ENCODE data around the gene PRIMA1.

Gene PRIMA1

DNA sequence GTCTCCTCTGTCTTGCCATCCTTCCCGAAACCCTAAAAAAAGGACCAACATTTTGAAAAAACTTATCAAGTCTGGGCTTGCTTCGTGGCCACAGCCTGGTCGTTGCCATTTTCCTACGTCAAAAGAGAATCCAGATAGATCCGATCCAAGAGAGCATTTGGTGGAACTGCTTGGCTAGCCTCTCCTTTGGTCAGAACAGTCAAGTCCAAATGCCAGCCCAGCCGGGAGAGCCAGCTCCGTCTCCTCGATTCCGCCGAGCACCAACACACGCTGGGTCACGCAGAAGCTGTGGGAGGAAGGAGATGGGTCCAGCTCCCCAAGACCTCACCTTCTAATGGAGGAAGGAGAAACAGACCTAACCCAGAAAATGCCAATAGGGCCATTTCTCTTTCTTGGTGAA lies 9.3 kb upstream of the PRIMA1 start:
- intact Hi-C loops (cut with DNase I), result no loop called here
- no peak for DNase-seq

DNA sequence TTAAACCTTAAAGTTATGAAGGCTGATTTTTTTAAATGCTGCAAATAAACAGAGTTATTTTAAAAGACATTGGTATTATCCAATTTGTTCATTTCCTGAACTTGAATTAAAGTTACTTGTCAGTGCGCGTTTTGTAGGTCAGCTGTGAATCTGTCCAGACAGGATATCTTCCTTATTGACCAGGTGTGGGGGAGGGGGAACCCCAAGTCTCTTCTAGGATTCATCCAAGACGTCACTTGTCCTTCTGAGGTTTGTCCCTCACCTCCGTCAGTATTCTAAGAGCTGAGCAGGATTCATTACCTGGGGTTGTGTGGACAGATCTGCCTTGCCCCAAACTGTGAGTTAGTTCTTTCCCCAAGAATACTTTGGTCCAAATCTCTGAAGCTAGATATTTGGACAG lies 8.8 kb upstream of the PRIMA1 start:
- intact Hi-C loops (cut with DNase I), result no loop called here
- DNase-seq, result no peak

DNA sequence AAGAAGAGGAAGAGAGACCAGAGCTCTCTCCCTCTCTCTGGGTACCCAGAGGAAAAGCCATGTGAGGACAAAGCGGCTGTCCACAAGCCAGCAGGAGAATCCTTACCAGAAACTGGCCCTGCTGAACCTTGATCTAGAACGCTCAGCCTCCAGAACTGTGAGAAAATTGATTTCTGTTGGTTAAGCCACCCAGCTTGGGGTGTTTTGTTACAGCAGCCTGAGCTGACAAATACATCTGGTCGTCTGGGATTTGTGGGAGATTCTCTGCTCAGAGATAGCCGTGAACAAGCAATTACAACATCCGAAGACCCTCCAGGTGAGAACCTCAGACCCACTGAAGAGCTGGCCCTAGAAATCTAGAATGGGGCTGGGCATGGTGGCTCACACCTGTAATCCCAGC lies 6.5 kb upstream of the PRIMA1 start:
- intact Hi-C loops (cut with DNase I), result no loop called here
- no peak for DNase-seq

DNA sequence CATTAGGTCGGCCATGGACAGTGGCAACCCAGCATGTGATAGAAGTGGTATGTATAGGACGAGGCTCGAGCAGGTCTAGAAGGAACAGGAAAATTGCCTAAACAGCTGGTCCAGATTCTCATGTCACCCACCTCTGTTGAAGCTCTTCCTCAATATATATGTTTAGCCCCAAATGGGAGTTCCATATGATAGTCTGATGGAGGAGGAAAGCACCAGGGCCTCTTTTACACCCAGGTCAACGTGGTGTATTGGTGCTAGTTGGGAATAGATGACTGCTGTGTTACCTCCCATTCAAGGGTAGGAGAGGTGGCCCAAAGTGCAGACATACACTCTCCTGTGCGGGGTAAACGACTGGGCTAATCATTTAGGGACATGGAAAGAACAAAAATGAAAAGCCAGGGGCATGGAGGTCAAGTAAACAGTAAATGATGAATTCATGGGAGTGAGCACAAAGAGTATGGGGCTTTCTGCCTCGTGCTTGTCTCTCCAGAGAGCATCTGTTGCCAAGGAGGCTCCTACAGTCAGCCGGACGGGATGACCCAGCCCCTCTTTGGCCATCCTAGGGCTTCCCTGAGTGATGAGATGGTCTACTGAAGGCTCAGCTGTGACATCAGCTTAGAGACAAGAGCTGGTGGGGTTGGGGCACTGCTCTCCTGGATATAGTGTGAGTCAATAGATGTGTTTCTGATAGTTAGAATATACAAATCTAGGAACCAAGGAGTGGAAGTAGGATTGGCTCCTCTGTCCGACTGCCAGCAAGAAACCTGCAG lies 5.5 kb upstream of the PRIMA1 start:
- intact Hi-C loops (cut with DNase I), result no loop called here
- no peak for DNase-seq

GRCh38 chr14:93792391-93792790 lies 4.1 kb upstream of the PRIMA1 start:
- no peak for DNase-seq
- intact Hi-C loops (cut with DNase I), result no loop called here

DNA sequence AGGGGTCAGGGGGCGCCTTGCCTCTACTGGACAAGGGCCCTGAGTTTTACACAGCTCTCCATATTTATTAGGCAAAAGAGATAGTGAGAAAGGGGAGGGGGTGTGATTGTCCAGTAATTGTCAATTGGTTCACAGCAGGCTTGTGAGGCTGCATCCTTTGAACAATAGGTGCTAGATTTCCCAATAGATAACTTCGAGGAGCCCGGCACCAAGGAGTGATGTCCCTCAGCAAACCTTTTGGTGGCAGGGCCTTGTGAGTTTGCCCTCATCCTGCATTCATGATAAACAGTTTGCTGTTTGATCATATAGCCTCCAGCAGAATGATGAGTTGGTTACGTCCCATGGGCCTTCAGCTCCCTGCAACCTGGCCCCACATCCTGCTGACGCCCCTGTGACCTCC lies 2.7 kb upstream of the PRIMA1 start:
- peak in 1 of 10 donors; percentile 20 for DNase-seq
- intact Hi-C loops (cut with DNase I), result no loop called here

DNA sequence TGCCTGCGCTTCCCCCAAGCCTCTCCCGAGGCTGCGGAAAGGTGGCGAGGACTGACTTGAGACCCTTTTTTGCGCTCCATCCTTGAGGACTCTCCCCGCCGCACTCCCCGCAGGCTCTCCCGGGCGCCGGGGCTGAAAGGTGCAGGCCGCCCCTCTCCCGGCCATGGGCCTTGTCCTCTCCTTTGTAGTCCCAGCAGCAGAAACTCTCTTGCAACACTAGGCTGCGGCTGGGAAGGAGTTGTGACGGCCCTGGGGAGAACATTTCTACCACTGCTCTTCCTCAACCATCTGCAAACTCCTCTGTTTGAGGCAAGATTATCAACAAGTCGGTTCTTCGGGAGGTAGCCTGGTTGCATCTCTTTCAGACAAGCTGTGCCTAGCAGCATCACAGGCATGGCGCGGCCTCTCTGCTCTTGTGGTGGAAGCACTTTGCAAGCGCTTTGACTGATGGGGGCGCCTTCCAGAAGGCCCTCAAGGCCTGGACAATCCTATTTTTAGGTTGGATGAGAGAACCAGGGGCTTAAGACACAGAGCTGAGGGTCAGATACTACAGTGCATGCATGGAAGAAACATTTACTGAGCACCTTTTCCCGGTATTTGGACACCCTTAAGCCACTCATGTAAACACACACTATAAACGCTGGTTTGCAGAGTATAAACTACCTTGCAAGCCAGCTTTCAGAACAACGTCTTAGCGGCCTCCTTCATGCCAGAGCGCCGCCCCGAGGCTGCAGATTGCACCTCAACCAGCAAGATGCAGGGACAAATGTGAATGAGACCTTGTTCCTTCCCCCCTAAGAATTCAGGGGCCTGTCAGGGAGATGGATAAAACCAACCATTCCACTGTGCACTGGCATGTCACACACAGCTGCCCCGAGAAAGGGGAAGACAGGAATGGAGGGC lies 1.2 kb upstream of the PRIMA1 start:
- peak in 1 of 10 donors; percentile 85 for DNase-seq
- intact Hi-C loops (cut with DNase I), result loop anchor here (1.0 to 5.0 kb wide), 2 partner anchors 103 to 133 kb away; no protein-coding TSS in a partner anchor

DNA sequence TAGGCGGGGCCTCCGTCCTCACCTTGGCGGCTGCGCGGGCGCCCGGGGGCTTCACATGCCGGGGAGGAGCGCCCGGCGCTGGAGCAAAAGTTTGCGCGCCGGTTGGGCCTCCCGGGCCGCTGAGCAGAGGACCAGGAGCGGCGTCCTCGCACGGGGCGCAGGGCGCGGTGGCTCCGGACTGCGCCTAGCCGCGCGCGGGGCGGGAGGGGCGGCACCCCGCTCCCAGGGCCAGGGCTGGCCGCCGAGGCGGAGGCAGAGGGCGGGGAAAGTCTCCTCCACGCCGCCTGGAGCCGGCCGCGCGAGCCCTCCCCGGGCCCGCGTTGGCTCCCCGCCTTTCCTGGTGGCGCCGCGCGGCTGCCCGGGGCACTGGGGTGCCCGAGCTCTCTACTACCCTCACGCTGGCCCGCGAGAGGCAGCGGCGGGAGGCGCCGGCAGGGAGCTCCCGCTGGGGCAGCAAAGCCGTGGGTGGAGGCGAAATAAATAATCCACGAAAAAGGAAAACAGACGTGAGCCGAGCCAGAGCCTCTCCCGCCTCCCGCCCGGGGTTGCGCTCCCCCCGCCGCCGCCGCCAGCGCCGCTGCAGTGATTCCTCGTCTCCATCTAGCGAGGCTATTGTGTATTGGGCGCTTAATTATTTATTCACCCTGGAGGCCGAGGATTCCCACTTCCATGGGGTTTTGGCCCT lies 400 bp upstream of the PRIMA1 start:
- intact Hi-C loops (cut with DNase I), result loop anchor here (1.0 to 5.0 kb wide), 3 partner anchors 35 to 132 kb away; no protein-coding TSS in a partner anchor
- peak in 9 of 10 donors; percentile 23 to 94 (median 51) for DNase-seq

DNA sequence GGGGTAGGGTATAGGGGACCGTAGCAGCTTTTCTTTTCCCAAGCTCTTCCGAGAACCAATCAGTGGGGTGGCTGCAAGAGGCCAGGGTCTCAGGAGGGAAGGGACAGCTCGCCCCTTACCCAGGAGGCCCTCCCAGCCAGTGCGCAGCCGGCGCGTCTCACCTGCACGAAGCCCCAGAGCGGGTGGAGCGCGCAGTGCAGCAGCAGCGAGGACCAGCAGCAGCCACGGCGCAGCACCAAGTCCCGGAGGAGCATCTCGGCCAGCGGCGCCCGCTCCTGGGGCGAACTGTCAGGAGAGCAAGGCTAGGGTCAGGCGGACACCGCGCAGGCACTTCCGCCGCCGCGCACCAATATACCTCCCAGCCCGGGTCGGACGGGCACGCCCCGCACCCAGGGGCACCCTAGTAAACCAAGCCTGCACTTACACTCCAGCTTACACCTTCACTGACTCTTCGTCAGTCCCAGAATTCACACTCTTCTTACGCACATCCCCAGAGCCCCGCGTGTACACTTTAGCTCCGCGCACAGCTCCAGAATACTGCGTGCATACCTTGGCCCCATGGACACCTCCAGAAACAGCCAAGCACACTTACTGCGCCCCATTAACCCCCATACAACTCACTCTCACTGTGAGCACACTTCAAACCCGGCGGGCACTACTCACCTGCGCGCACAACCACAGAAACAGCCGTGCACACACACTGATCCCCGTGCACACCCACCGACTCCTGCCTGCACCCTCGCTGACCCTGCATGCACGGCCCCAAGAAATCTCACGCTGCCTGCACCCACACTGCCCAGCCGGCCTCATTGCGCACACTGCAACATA lies 606 bp downstream of the PRIMA1 start:
- peak in 3 of 10 donors; percentile 6 to 88 (median 65) for DNase-seq
- intact Hi-C loops (cut with DNase I), result loop anchor here (1.0 to 5.0 kb wide), 2 partner anchors 34 to 105 kb away; no protein-coding TSS in a partner anchor

GRCh38 chr14:93785423-93785822 lies 2.9 kb downstream of the PRIMA1 start:
- no peak for DNase-seq
- intact Hi-C loops (cut with DNase I), result loop anchor here (5.0 kb wide), 1 partner anchor 107 kb away; no protein-coding TSS in a partner anchor

DNA sequence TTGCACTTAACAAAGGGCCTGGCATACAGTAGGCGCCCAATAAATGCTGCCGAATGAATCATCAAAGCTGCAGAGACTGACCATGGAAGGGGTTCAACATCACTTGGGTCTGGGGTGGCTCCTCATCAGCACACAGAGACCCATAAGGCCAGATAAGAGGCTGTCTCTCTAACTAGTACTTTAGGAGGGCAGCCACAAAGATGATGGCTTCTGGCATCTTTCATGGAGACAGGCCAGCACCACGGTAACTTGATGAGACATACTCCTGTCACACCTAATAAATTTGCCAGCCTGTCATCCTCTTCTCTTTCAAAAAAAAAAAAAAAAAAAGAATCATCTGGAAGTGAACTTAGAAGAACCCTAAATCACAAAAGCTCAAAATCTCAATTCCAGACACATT lies 3.4 kb downstream of the PRIMA1 start:
- no peak for DNase-seq
- intact Hi-C loops (cut with DNase I), result loop anchor here (5.0 kb wide), 1 partner anchor 107 kb away; no protein-coding TSS in a partner anchor

DNA sequence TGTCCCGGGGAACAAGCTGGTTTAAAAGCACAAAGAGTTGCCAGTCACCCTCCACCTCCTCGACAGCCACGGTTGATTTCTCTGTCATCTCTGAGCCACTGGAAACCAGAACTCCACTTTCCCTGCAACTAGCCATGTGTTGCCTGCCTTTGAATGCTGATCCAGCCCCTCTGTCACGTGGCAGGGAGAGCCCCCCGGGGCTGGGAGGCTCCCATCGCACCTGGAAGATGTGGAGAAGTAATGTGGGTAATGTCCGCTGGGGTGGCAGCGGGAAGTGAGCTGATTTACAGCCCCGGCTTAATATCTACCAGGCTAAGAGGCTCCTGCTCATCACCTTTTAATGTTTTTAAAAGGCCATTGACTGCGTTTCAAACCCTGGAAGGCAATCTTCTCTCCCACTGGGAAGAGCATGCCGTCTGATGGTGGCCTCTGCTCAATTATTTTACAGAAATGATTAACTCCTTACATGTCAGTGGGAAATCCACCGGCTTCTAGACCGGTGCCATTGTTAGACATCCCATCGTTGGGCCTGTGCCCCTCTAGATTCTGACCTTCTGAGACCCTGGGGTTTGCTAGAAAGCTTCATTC lies 7.4 kb downstream of the PRIMA1 start:
- peak in 2 of 10 donors; percentile 27 to 78 for DNase-seq

DNA sequence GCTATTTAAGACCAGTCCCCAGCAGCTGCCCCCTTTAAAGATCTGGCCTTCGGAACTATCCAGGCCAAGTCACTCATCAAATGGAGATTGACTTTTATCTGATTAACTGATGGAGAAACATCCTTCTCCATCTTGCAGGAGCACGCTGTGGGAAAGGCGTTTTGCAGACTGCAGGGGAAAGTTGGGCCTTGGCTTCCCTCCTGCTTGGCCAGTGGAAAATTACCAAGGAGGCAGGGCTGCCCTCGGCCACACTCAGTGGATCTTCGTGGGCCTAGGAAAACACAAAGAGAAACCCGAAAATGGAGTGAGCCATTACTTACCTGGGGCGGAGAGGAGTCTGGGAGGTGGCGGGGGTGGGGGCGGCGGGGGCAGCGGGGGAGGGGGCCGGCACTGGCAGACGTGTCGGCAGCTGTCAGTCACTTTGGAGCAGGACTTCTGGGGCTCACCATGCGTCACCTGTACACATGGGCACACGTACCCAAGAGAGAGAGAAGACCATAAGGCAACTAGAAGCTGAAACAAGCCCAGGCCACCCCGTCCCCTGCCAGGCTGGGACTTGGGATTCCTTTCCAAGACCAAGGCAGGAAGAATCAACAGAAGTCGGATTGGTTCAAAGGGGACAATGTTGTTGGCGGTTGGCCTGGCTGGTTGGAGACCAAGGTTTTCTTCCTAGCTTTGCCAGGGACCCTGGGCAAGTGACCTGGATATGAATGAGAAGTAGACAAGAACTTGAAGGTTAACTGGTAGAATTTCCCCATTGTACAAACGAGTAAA lies 9.2 kb downstream of the PRIMA1 start:
- DNase-seq, result peak in 4 of 10 donors; percentile 24 to 71 (median 52)
- intact Hi-C loops (cut with DNase I), result no loop called here

More for the DNA sequence above, 7.4 kb downstream of the PRIMA1 start:
- intact Hi-C loops (cut with DNase I), result no loop called here

- peak in 2 of 10 donors; percentile 0 to 57 for DNase-seq
- intact Hi-C loops (cut with DNase I), result no loop called here
Measured at GRCh38 chr14:93778453-93778852, 9.8 kb downstream of the PRIMA1 start.

DNA sequence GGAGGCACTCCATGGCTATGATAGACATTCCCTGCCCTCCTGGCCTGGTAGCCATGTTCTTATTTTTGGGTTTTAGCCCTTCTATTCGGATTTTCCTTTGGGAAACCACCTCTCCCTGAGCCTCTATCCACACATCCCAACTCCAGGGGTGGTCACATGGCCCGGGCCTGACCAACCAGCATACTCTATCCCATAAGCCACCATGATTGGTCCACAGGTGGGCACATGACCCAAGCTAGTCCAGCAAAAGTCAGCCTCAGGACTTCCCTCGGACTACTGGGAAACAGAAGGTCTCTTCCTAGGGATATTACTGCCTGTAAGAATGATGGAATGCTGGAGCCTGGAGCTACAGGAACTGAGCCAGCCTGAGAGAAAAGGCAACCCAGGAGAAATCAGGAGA lies 12.5 kb downstream of the PRIMA1 start:
- intact Hi-C loops (cut with DNase I), result no loop called here
- DNase-seq, result peak in 2 of 10 donors; percentile 32 to 72

DNA sequence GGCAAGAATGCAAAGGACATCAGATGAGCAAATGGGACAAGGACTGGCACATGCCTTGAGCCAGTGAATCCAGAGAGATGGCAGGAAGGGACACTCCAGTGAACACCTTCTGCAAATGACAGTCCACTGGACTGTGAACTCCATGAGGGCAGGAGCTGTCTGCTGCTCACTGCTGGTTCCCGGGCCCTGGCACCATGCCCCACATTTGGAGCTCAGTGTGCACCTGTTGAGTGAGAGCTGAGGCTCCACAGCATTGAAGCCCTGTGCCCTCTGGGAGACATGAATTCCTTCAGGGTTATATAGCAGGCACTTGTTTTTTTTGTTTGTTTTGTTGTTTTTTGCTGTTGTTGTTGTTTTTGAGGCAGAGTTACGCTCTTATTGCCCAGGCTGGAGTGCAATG lies 13.1 kb downstream of the PRIMA1 start:
- peak in 2 of 10 donors; percentile 55 to 59 for DNase-seq
- intact Hi-C loops (cut with DNase I), result no loop called here

- intact Hi-C loops (cut with DNase I), result no loop called here
- peak in 1 of 10 donors; percentile 77 for DNase-seq
Measured at GRCh38 chr14:93772263-93772662, 16.0 kb downstream of the PRIMA1 start.

- intact Hi-C loops (cut with DNase I), result no loop called here
- DNase-seq, result no peak
Measured at GRCh38 chr14:93765970-93766369, 22.3 kb downstream of the PRIMA1 start.
